Measurements from ENCODE around the gene CADPS2.

CADPS2 gene

DNA sequence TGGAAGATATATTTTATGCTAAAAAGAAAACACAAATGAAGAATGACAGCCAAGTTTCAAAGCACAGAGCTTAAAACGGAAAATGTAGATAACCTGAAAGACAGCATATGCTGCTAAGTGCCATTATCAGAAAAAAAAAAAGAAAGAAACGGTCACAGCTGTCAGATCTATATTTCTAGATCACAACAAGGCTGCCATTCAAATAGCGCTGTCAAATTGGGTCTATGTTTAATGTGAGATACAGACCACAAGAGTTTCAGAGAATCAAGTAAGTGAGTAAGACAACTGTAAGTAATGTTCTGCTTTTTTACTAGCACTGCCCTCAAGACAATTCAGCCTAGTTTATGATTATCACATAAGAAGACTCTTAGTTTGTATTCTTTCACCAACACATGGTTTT is 117.4 kb downstream of the CADPS2 start:
- no peak for DNase-seq (ENCODE audit: low spot score)

DNA sequence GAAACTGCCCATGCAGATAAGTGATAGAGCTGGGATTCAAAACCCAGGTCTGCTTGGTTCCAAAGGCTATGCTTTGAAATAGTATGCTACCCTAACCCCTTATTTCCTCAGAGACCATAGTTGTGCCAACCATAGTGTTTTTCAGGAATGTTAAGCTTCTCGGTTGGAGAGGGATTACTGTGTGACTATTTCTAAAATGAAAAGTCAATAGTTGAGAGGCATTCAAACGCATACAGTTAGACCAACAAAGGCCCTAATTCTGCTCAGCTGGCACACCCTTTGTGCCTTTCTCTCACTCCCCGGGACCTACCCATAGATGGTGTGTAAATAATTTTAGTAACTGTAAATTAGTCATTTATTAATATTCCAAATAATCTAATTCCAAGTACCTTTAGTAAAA is 118.9 kb downstream of the CADPS2 start:
- no peak for DNase-seq (ENCODE audit: low spot score)

DNA sequence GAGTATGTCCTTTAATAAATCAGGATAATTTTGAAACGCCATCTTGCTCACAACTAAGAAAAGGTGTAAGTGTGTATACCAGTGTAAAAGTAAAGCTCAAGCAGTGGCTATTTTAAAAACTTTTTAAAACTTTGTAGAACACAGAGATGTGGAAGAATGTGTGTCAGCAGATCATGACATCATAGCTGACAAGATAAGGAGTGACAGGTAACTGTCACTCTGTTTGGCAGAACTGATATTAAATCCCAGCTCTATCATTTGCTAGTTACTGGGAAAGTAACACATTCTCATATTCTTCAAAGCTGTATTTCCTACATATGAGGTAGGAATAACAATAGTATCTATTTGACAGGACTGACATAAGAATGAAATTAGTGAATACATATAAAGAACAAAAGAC is 119.7 kb downstream of the CADPS2 start:
- DNase-seq (ENCODE audit: low spot score) = no peak

DNA sequence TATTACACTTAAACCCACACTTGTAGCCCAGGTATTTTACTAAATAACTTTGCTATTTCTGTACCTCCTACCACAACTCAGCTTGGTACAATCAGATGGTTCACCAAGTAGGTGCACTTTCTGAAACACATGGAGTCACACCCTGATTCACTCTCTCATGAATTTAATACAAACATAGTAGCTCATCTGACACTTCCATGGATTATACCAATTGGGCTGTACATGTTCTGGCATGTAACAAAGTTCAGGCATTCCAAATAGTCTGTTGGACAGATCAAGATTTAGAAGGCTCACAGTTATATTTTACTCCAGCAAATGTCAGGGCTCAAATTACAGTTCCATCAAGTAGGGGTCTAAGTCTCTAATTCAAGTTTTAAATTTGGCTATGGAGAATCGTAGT is 121.4 kb downstream of the CADPS2 start:
- DNase-seq (ENCODE audit: low spot score) = no peak

DNA sequence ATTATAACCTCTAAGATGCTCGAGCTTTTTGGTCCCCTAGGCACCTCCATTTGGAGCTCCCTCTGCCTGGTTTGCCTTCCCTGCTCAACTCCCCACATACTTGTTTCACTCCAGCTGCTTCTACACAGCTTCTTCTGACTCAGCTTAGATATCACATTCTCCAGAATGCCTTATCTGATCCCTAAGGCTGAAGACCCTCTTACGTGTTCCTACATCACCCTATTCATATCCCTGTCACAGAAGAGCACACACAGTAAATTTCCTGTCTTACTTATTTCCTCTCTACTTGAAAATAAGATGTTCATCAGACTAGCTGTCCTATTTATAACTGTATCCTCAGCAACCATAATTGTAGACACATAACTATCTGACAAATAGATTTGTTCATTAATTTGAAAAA is 122.2 kb downstream of the CADPS2 start:
- no peak for DNase-seq (ENCODE audit: low spot score)

DNA sequence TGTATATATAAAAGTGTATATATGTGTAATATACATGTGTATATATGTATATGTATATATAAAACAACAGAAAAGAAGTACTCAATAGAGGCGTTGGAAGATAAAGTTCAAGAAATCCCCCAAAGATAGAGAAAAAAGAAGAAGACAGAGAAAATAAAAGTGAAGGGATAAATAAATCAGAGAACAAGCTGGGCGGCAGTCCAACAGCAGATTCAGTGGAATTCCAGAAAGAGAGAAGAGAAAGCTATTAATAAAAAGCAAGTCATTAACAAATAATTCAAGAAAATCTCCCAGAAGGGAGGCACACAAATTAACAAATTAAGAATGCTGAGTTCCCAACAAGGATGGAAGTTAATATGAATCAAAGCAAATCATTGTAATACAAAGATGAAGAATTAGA is 124.2 kb downstream of the CADPS2 start:
- no peak for DNase-seq (ENCODE audit: low spot score)

DNA sequence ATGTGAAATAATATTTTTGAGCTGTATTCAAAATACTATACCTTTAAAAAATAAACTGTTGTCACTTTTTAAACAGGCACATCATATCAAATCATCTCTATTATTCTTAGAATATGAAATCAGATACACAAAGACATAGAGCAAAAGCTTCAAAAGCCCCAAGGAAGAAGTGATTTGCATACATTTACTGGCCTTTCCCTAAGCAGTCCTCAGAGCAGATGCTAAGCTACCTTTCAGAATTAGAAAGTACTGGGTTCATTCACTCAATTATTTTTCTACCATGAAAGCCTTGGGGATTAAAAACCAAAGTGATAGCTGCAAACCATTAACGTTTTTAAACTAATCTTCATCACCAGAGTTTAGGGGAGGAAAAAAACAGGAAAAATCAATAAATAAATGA is 127.8 kb downstream of the CADPS2 start:
- DNase-seq (ENCODE audit: low spot score) = no peak

DNA sequence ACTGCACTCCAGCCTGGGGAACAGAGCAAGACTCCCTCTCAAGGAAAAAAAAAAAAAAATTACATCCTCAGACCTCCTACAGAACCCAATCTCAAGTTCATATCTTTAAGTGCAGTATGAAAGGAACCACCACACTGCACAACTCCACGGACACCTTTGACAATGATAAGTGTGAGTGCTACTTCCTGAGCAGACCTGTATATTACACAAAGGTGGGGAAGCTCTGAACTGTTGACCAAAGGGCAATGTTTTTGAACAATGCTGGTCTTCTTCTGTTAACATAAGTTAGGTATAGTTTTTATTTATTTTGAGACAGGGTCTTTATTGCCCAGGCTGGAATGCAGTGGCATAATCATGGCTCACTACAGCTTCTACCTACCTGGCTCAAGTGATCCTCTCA is 129.4 kb downstream of the CADPS2 start:
- no peak for DNase-seq (ENCODE audit: low spot score)

DNA sequence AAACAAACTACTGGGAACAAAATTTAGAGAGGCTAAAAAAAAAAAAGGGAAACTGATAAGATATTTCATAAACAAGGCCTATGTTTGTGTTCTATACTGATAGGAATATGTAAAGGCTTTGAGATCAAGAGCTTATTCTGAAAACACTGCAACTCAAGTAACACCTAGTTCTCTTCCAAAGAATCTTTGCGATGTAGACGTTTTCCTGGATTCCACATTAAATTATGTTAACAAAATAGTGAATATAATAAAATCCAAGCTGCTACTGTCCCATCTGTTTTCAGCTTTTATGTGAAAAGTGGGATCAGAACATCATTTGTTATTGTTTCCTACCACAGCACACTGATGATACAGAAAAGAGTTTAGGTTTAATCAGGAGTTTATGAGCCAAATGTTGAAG is 130.6 kb downstream of the CADPS2 start:
- DNase-seq (ENCODE audit: low spot score) = no peak

DNA sequence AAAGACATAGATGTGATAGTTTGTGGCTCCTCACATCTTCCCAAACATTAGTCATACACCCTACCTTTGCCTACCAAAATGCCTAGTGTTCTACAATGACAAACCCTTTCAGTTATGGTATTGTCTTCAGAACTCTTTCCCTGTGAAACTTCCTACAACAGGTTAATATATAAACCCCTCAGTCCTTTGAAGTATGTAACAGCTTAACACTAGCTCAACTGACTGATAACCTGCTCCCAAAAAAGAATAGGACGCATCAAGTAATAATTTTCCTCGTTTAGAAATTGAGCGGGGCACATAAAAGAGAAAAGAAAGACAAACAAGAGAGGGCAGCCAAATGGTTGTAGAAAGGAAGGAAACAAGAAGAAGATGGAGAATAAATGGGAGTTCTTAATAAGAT is 133.7 kb downstream of the CADPS2 start:
- DNase-seq (ENCODE audit: low spot score) = no peak

DNA sequence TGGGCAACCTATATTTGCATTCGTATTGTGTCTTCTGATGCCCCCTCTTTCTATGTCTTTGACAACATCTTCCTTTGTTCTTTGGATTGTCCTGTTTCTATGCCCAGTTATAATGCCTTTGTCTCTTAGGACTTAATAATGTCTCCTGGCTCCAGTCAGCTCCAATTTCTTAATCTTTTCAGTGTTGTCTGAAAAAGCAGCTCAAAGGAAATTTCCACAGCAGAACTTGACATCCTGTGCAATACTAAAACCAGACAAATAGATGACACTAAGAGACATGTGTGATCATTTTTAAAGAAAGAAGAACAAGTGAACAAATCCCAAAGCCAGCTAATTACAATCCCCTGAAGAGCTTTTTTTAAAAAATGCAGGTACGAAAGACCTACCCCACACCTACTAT is 135.9 kb downstream of the CADPS2 start:
- no peak for DNase-seq (ENCODE audit: low spot score)

DNA sequence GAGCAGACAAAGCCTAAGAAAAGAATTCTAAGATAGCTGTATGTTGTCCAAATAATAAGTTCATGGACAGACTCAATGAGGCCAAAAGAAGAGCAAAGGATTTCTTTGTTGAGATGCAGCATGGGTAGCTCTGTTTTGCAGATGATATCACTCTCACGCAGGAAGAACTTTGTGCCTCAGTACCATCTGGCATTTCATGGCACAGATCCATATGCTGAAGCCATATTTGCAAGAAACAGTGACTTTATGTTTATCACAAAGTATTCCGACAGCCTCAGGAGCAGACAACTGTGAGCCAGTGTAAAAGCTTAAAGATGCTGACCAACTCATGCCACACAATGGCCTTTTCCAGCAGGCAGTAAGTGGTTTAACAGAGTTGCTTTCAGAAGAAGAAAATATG is 138.1 kb downstream of the CADPS2 start:
- no peak for DNase-seq (ENCODE audit: low spot score)

DNA sequence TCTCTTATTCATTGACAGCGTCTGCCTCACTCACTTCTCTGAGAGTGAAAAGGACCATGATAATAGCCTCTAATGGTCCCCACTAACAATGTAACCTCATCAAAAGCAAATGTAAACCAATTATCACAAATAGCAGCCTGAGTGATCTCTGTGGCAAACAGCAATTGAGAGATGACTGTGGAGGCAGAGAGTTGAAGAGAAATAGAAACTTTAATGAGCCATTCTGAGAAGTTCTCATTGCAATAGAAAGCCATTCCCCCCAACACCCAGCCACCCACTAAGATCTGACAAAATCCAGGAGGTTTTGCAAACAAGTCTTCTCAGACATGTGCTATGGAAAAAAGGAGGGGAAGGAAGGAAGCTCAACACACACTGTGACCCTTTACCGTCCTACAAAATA is 139.3 kb downstream of the CADPS2 start:
- no peak for DNase-seq (ENCODE audit: low spot score)

DNA sequence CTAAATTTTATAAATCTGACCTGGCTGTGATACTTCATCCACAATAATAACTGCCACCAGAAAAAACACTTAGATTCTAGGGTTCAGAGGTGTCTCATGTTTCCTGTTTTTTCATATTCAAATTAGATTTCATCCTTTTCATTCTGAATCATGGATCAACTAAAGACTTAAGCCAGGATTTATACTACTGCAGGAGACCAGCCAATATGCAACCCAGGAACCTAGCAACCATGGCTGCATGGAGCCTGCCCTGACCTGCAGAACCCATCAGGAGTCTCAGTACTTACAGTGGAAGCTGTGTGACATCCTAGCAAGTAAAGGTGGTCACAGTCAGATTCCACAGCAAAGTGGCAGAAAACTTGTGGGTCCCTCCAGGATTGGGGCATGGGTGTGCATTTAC is 143.0 kb downstream of the CADPS2 start:
- no peak for DNase-seq (ENCODE audit: low spot score)

DNA sequence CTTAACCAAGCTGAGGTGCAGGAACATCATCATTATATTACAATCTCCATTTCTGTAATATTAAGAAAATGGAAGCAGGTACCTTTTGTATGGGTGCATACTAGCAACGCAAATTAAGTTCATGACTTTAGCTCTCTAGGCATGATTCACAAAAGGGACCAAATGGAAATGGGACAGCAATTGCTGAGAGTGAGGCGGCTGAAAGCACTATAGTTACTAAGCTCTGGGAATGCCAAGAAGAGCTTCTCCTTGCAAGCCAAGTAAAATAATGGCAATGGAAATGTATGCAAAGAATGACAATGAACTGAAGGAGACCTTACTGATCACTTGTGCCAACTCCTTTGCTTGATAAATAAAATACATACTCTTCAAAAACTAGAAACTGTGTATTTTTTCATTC is 147.3 kb downstream of the CADPS2 start:
- DNase-seq (ENCODE audit: low spot score) = no peak

DNA sequence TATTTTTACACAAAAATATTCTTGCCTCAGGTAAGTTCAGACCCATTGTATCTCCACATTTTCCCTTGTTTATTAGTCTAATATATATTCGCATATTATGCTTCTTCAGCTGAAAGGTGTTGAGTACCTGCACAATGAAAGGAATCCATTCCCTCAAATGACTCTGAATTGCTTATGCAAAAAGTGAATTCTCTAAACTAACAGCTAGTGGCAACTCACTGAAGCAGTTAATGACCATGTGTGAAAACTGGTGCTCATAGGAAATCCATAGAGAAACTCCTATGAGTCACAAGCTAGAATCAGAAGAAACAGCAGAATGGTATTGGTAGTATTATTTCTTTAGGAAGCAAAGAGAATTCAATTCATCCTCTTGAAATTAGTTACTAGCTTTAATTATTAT is 150.1 kb downstream of the CADPS2 start:
- DNase-seq (ENCODE audit: low spot score) = no peak

DNA sequence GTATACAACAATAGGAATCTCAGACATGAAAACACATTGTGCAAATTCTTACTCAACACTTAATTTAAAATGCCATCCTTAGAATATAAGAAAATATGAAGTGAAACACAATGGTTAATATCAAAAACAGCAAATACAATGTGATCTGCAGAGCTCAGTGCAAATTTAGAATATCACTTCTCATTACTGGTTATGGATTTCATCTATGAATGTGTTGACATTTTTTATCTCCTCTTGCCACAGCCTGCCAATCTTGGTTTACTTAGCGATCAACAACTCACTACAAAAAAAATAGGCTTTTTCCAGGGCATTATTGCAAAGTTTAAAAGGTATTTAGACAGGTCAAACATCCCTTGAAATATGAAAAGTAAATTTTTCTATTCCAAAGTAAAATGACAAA is 158.5 kb downstream of the CADPS2 start:
- no peak for DNase-seq (ENCODE audit: low spot score)

DNA sequence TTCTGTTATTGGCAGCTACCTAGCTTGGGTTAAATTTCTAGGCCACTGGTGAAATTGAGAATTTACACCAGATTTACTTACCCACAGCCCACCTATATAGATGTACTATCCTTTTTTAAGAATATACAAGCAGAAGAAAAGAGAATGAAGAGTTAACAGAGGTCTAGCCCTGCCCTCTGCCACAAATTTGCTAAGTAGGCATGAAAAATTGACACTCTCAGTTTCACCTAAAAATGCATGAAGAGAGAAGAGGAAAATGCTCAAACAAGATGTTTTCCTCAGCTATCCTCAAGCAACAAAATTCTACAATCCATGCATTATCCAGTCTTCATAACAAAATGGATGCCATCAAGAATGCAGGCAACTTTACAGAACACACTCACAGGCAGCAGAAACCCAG is 158.9 kb downstream of the CADPS2 start:
- DNase-seq (ENCODE audit: low spot score) = no peak

DNA sequence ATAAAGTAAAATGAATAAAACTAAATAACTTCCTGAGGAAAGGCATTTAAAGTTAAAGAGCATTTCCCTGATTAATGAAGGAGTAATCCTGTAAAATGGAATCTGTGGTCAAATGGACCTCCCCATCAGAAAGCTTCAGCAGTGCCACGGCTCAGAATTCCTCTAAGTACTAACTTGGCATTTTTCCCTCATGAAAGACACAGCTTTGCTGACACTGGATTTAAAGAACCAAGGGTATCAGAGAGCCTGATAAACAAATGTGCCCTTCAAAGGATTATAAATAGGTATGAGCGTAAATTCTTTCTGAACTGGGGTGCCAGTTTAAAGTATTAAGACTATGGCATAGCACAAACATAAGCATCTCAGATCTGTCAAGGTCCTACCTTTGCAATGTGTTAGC is 159.4 kb downstream of the CADPS2 start:
- DNase-seq (ENCODE audit: low spot score) = no peak

DNA sequence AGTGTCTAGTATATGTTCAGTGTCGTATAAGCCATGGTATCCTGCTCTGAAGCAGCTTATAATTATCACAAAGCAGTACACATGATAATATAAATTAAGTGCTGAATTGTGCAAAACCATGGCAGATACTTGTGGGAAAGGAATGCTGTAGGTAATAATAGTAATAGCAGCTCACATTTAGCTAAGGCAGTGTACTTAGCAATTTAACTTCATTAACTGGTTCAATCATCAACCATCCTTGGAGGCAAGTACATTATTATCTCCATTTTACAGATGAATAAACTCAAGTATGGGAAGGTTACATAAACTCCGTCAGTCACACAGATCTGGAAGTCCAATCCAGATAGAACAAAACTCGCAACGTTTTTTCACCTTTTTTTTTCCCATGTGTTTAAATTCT is 161.9 kb downstream of the CADPS2 start:
- DNase-seq (ENCODE audit: low spot score) = no peak

DNA sequence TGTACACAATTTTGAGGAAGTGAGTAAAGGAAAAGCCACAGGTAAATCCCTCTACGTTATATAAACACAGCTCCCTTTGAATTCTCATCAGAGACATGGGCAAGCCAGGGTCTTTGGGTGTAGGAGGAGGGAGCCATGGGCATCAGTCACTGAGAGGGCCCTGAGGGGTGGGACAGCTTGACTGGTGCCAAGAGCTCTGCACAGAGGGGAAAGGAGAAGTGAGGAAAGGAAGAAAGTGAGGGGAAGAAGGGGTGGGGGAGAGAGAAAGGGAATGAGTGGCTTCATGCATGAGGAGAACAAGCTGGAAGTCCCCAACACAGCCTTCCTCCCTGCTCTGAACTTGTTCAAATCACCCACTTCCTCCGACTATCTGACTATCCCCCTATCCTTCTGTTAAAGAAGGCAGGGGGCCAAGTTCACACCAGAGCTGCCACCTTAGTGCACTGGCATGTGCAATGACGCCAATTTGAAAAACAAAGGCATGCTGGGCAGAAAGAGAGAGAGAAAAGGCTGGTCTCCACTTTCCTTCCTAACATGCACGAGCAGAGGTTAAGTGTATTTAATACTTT is 167.2 kb downstream of the CADPS2 start:
- DNase-seq (ENCODE audit: low spot score) = no peak

DNA sequence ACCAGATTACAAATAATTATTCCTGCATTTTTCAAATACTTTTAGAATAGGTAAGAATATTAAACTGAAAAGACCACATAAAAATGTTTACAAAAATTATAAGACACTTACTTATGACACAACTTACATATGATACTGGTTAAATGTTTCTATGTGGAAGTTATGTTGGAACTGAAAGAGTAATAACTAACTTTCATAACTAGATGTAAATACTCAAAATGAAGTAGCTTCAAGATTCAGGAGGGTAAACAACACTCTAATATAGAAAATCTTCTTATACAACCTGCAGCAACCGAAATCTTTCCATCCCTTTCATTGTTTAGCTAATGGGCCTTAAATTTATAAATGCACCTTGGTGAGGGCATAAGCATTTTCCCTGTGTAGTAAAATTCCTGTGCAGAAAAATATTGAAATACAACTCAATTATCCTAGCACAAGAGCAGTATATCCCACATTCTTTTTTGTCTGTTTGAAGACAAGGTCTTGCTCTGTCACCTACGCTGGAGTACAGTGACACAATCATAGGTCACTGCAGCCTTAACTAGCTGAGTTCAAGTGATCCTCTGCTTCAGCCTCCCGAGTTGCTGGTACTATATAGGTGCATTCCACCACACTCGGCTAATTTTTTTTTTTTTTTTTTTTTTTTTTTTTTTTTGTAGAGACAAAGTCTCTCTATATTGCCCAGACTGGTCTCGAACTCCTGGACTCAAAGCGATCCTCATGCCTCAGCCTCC is 168.7 kb downstream of the CADPS2 start:
- no peak for DNase-seq (ENCODE audit: low spot score)

DNA sequence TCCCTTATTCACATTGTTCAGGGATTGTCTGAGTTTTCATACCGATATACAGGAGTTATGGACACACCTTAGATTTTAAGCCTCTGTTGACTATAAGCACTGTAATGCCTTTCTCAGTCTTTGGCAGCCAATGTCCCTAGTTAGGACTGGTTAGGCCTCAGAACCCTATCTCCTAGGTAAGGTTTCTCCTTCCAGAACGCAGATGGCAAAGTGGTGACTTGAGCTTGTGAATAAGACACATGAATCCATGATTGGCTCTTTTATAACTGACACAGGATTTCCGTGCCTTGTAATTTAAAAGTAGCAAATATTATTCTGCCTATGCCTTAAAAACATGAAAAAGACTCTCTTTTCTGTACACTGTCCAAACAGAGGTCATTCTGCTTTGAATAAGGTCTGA is 171.1 kb downstream of the CADPS2 start:
- no peak for DNase-seq (ENCODE audit: low spot score)

DNA sequence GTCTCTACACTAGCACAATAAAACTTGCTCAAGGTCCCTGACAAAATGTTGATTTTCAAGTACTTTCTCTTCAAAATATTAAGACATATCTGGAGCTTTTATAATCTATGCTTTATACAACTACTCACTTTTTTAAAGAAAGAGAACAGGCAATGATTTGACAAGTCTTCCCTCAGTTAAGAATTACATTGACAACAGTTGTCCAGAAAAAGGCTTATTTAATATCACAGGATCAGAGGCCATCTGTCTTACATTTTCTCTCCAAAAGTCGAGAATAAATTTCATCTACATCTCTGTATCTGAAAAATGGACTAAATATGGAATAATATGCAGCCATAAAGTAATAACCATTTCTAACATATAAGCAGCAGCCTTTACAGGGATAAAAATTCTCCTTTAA is 175.3 kb downstream of the CADPS2 start:
- no peak for DNase-seq (ENCODE audit: low spot score)

Data from hematopoietic multipotent progenitor cell treated with erythropoietin and hydrocortisone succinate and interleukin-3 and kit ligand, for 17 days (in vitro differentiated cells).